ENCODE measurements around the gene GNG8. TPM values are rescaled to one million over a fixed set of nuclear protein-coding genes. Genes with fewer than 3 reads are reported as not detected.

The GNG8 gene
- total and polyA plus RNA-seq, 7 donors: not detected

- TF ChIP-seq POLR2A (IDR thresholded peaks at IDR 0.05) (no peak), POLR2AphosphoS5 (IDR thresholded peaks at IDR 0.05) (no peak), EP300 (IDR thresholded peaks at IDR 0.05) (no peak)
- TF ChIP-seq, protein P1, sequence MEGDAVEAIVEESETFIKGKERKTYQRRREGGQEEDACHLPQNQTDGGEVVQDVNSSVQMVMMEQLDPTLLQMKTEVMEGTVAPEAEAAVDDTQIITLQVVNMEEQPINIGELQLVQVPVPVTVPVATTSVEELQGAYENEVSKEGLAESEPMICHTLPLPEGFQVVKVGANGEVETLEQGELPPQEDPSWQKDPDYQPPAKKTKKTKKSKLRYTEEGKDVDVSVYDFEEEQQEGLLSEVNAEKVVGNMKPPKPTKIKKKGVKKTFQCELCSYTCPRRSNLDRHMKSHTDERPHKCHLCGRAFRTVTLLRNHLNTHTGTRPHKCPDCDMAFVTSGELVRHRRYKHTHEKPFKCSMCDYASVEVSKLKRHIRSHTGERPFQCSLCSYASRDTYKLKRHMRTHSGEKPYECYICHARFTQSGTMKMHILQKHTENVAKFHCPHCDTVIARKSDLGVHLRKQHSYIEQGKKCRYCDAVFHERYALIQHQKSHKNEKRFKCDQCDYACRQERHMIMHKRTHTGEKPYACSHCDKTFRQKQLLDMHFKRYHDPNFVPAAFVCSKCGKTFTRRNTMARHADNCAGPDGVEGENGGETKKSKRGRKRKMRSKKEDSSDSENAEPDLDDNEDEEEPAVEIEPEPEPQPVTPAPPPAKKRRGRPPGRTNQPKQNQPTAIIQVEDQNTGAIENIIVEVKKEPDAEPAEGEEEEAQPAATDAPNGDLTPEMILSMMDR (IDR thresholded peaks at IDR 0.05): no peak
- H3K36me3 ChIP-seq: no peaks in the 10 kb centered on the region
- H3K4me1 ChIP-seq: peaks cover 0 to 52% (median 44%) of the 10 kb centered on the region in 4 donors
- H3K27me3 ChIP-seq: no peaks in the 10 kb centered on the region
- no peak overlapping the region for H3K4me3 ChIP-seq
- H3K27ac ChIP-seq: peak overlapping the region in 1 of 4 donors; percentile 10
- WGBS, 2 donors: 77 to 79% methylated on average over 6 of the region's 6 CpGs
- no peak for DNase-seq
- H3K9me3 ChIP-seq: no peaks in the 10 kb centered on the region
- intact Hi-C loops (cut with DNase I): no loop called here
These were observed 18.4 kb downstream of the GNG8 start for GRCh38 chr19:46617601-46618000.

GRCh38 chr19:46616631-46617322, 19.2 kb downstream of the GNG8 start:
- WGBS, 2 donors: 25 to 34% methylated on average over 17 of the region's 17 CpGs
- Histone ChIP-seq H3K27me3 (no peaks in the 10 kb centered on the region), H3K27ac (peak overlapping the region in 2 of 4 donors; percentile 10 to 11), H3K4me3 (no peak overlapping the region), H3K4me1 (peaks cover 0 to 46% (median 40%) of the 10 kb centered on the region in 4 donors), H3K9me3 (no peaks in the 10 kb centered on the region), H3K36me3 (no peaks in the 10 kb centered on the region)
- intact Hi-C loops (cut with DNase I): no loop called here
- no peak for TF ChIP-seq POLR2A (IDR thresholded peaks at IDR 0.05)
- no peak for TF ChIP-seq POLR2AphosphoS5 (IDR thresholded peaks at IDR 0.05)
- TF ChIP-seq, protein P1 (IDR thresholded peaks at IDR 0.05): peak in 2 of 4 experiments; percentile 16 to 23
- DNase-seq: no peak

- Histone ChIP-seq H3K27ac (no peak overlapping the region), H3K9me3 (no peaks in the 10 kb centered on the region), H3K36me3 (no peaks in the 10 kb centered on the region), H3K27me3 (no peaks in the 10 kb centered on the region), H3K4me1 (peaks cover 0 to 38% (median 32%) of the 10 kb centered on the region in 4 donors), H3K4me3 (no peak overlapping the region)
- TF ChIP-seq POLR2AphosphoS5 (IDR thresholded peaks at IDR 0.05): no peak
- TF ChIP-seq, protein P1 (IDR thresholded peaks at IDR 0.05): no peak
- no peak for TF ChIP-seq EP300 (IDR thresholded peaks at IDR 0.05)
- WGBS, 2 donors: 51 to 83% methylated on average over 10 of the region's 10 CpGs
- intact Hi-C loops (cut with DNase I): loop anchor here (2.0 kb wide), 1 partner anchor 21 kb away; the partner anchor contains the start of gene GNG8
- DNase-seq: no peak
These were observed 20.0 kb downstream of the GNG8 start for GRCh38 chr19:46615966-46616365.

DNA sequence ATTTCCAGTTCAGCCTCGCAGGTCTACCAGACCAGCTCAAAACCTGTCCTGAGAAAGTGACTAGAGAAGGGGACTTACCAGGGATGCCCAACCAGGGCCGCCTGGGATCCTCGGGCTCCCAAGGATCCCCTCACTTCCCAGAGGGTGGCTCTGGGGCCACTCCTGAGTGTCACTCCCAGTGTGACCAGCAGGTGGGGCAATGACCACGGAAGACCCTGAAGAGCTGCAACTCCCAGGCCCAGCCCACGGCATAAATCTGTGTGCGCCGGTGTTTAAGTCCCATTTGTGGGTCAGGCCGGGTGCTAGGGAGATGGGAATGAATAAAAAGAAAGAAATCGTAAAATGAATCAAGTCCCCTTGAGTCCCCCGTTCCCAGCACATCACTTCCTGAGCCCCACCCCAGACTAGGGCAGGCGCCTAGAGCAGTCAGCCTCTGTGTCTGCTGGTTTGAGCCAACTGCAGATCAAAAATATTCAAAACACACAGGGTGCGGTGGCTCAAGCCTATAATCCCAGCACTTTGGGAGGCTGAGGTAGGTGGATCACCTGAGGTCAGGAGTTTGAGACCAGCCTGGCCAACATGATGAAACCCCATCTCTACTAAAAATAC, 21.8 kb downstream of the GNG8 start:
- Histone ChIP-seq H3K4me3 (no peak overlapping the region), H3K27ac (peak overlapping the region in 1 of 4 donors; percentile 3), H3K4me1 (peaks cover 0 to 22% (median 17%) of the 10 kb centered on the region in 4 donors), H3K36me3 (peaks cover 9 to 13% (median 11%) of the 10 kb centered on the region in 4 donors), H3K27me3 (no peaks in the 10 kb centered on the region), H3K9me3 (no peaks in the 10 kb centered on the region)
- DNase-seq: peak; percentile 92
- 9 to 10% methylated on average over 12 of the region's 12 CpGs for WGBS, 2 donors
- intact Hi-C loops (cut with DNase I): loop anchor here (1.0 to 2.0 kb wide), 2 partner anchors 23 to 48 kb away; partner anchors contain the start of gene GNG8
- TF ChIP-seq, protein P1 (IDR thresholded peaks at IDR 0.05): peak; percentile 67 to 92 (median 90)
- no peak for TF ChIP-seq POLR2A (IDR thresholded peaks at IDR 0.05)
